HG03342 (cell line): ENCODE results near the gene PLPPR5.
"Not testable (repeated sequence)": the region's sequence is repeated elsewhere in the genome, so short reads cannot be mapped to it uniquely, and the experiment has no call there.

Experiments used
- ATAC-seq: cut with Tn5 transposase; IDR thresholded peaks from one replicate; pipeline ENCODE4 v1.9.1; 2021; ENCODE audit warnings: mild to moderate bottlenecking, moderate library complexity; ENCODE audit not compliant: unreplicated experiment

PLPPR5 gene

DNA sequence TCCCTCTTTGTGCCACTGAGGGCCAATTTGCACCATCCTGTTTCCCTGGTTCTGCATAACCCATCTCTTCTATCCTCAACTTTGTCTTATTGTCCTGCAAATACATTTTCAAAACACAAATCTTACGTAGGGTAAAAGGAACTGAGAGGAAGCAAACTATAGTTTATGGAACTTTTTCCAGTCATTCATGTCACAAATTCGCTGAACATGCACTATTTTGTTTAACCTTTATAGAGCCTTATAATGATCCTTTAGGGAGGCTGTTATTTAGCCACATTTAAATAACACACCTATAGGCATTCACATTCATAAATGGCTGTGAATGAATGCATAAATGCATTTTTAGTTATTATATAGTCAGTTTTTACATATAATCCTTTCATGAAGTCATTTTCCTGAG is 85.0 kb downstream of the PLPPR5 start:
- no peak for ATAC-seq

GRCh38 chr1:98919211-98919610 is 85.5 kb downstream of the PLPPR5 start:
- no peak for ATAC-seq

GRCh38 chr1:98914547-98914946 is 90.1 kb downstream of the PLPPR5 start:
- no peak for ATAC-seq

- ATAC-seq: no peak
Measured at GRCh38 chr1:98910827-98911226, 93.8 kb downstream of the PLPPR5 start.

DNA sequence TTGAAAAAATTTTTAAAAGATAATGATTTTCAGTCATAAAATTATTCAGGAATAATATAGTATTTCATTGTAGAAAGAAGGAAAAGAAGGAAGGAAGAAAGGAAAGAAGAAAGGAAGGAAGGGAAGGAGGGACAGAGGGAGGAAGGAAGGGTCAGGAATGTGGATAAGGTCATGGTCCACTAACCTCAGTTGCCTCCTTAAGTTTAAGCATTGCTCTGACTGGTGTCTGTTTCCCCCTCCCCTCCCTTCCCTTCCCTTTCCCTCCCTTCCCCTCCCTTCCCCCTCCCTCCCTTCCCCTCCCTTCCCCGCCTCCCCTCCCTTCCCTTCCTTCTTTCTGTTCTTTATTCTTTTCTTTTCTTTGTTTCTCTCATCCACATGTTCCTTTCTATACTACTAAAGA is 95.7 kb downstream of the PLPPR5 start:
- no peak for ATAC-seq

- ATAC-seq: no peak
Measured at GRCh38 chr1:98906809-98907208, 97.9 kb downstream of the PLPPR5 start.

GRCh38 chr1:98906361-98906760 is 98.3 kb downstream of the PLPPR5 start:
- no peak for ATAC-seq

DNA sequence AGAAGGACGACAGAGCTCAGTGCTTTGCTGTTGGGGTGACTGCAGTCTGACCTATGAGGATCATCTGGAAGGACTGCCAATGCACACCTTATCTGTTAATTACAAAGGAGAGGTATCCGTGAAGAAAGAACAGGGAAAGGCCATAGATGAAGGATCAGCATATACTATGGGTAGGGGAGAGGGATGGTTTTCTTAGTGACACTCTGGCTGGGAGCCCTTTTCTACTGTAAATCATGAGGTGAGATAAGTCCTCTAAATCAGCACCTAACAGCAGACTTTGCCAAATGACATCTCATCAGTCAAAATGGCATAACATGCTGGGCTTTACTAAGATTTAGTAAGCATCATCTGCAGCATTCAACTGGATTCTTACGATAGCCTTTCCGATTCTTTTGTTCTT is 100.0 kb downstream of the PLPPR5 start:
- ATAC-seq: no peak

- no peak for ATAC-seq
Measured at GRCh38 chr1:98903726-98904125, 100.9 kb downstream of the PLPPR5 start.

DNA sequence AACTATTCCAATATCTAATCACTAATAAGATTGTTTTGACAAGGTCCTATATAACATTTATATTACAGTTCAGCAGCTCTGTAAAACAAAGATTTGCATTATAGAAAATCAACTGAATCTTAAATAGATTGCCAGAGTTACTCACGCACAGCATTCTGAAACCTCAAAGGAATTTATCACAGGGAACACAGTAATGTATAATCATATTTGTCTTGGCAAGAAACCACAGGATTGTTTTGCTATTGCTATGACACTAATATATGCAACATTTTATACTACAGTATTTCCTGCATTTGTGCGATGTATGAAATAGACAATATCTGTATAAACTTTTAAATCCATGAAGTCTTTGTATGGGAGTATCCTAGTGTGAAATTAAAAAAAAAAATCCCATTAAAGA is 101.4 kb downstream of the PLPPR5 start:
- ATAC-seq: no peak

- ATAC-seq: no peak
Measured at GRCh38 chr1:98898940-98899339, 105.7 kb downstream of the PLPPR5 start.

DNA sequence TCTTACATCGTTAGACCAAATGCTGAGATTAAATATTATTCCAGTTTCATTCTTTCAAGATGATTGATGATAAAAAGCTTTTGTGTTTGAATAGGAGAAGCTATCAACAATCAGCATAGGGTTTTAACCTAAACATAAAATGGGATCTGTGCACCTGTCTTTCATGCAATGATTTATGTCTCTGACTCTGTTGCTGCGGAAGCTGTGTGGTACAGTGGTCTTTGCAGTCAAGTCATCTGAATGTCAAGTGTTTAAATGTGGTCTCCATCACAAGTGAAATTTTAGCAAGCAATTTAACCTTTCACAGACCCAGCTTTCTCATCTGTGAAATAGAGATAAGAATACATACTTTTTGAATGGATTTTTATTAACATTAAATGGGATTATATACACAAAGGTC is 107.2 kb downstream of the PLPPR5 start:
- no peak for ATAC-seq

DNA sequence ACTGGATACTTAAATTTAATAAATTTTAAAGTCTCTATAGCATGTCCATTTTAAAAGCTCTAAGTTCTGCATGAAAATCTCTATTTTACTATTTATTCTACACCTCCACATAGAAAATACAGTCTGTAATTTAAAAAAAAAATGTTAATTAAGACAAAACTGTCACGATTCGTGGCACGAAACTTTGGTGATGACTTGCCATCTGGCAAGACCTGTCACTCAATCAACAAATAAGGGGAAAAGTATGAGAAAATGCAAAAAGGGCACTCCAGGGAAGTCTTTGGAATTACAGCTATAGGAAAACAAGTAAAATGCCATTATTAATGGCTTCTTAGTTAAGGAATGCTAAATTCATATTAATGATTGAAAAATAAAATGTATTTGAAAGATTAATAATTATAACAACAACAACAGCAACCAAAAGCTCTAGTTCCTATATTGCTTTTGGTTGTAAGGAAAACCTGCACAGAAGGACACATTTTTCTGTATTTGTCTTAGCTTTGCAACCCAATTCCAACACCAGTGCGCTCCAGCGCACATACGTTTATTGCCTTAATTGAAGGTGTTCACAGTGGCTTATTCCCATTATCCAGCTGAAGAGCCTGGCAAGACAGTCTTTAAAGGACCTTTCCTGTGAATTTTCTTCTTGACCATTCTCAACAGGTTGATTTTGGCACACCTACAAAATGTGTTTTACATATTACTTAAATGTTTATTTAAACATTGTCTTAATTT is 107.8 kb downstream of the PLPPR5 start:
- no peak for ATAC-seq

- no peak for ATAC-seq
Measured at GRCh38 chr1:98893371-98893770, 111.3 kb downstream of the PLPPR5 start.

GRCh38 chr1:98888869-98889268 is 115.8 kb downstream of the PLPPR5 start:
- no peak for ATAC-seq

DNA sequence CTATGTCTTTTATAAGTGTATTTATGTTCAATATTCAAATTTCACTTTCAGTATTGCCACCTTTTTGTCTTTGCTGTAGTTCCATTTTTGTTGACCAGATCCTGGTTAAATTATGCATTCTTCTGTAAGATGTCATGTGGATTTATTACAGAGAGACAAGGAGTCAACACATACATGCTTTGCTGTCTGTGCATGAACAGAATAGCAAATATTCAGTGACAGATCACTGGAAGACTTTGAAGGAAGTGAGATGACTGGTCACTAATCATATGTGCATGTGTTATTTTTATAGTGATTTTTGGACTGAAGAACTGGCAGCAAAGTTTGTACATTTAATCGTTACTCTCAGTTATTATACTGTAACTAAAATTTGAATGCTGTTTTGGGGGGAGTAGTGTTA is 117.2 kb downstream of the PLPPR5 start:
- ATAC-seq: no peak

DNA sequence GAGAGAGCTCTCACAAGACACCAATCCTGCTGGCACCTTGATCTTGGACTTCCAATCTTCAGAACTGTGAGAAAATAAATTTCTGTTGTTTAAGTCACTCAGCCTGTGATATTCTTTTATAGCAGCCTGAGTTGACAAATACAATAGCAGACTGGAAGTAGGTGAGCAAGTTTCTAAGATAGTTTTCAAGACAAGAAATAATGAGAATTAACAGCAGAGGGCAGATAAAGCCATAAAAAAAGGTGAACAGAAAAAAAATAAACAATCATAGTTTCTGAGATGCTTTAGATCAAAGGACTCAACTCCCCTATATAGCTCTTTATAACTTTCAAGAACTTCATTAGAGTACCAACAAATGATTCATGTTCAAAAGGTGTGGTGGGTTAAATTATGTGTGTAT is 119.8 kb downstream of the PLPPR5 start:
- no peak for ATAC-seq

GRCh38 chr1:98881901-98882300 is 122.8 kb downstream of the PLPPR5 start:
- no peak for ATAC-seq

GRCh38 chr1:98881234-98881633 is 123.4 kb downstream of the PLPPR5 start:
- not testable (repeated sequence) for ATAC-seq

DNA sequence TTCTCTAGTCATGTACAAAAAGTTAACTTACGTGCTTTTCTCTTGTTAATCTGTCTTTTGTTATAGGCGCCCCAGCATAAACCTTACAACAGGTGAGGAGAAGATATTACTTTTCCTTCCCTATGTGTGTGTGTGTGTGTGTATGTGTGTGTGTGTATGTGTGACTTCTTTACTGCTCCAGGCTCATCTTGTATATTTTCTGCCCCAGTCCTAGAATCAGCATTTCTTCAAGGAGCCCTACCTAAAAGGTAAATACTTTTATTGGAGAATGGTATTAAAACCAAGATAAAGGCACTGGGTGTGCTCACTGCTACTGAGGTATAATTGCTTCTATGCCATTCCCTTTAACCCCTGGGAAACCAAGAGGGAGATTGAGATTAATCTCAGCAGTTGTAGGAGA is 129.8 kb downstream of the PLPPR5 start:
- no peak for ATAC-seq

DNA sequence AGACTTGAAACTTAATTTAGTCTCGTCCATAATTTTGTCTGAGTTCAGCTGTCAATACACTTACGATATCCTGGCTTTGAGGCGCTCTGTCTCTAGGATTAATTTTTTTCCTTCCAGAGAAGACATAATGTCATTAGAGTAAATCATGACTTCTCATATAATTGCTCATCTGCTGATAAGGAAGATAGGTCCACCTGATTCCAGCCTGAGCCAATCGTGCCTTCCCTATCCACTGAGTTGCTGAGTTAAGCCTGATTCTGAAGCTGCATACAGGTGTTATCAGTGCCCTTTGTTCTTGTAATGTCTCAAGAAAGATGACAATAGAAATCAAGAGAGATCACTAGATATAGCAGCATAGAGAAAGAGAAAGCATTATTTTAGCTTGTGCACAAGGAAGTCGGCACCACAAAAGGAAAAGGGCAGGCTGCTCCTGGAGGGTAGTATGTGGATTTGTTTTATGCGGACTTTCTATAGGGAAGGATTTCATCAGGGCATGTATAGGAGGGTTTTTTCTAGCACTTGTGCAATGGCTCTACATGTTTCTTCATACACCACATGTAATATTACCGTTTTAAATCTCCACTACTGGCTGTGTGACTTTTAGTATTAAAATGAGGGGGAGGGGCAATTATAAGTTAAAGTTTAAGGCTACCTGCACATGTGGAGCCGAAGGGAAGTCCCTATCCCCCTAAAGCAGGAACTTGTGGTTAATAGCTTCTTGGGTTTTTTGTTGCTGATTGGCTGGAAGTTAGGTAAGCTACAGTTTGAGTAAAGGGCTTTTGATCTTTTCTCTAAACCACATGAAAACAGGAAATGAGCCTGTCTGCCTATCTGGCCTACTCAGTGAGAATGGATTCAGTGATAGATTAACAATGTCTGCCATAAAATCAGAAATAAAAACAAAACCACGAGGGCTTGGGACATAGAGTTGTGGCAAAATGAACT is 133.4 kb downstream of the PLPPR5 start:
- peak; percentile 97 for ATAC-seq

DNA sequence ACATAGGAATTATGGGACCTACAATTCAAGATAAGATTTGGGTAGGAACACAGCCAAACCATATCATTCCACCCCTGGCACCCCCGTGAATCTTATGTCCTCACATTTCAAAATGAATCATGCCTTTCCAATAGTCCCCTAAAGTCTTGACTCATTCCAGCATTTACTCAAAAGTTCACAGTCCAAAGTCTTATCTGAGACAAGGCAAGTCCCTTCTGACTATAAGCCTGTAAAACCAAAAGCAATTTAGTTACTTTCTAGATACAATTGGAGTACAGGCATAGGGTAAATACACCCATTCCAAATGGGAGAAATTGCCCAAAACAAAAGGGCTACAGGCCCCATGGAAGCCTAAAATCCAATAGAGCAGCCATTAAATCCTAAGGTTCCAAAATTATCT is 138.9 kb downstream of the PLPPR5 start:
- ATAC-seq: no peak
